MM.1S (cell line): ENCODE data around the gene ANKHD1.

Source experiments
- CTCF ChIP-seq: fragments of 300-600 bp; sonication (generic); IDR thresholded peaks from 2 replicates; pipeline ENCODE4 v1.5.1; 2016; ENCODE audit warnings: antibody characterized with exemption, low read length, mixed read lengths
- EZH2 ChIP-seq: fragments of 300-600 bp; sonication (generic); optimal IDR thresholded peaks from 2 replicates; pipeline ENCODE3; 2017; ENCODE audit warnings: low read depth, mild to moderate bottlenecking, antibody characterized with exemption, low read length, mixed read lengths
- EZH2phosphoT487 ChIP-seq: fragments of 300-600 bp; sonication (generic); IDR thresholded peaks from 2 replicates; pipeline ENCODE4 v1.6.1; 2018; ENCODE audit warnings: antibody characterized with exemption, low read length

- TF ChIP-seq CTCF (no peak), EZH2phosphoT487 (no peak), EZH2 (no peak)
Observed at GRCh38 chr5:140365941-140366340, 35.7 kb upstream of the ANKHD1 start.
